Activated naive CD8-positive, alpha-beta T cell treated with anti-CD3 and anti-CD28 coated beads, Interleukin-2, amount 50 U/mL, for 24 hours (primary cell): ENCODE measurements around the gene TOLLIP.
"Not testable (repeated sequence)": the region's sequence is repeated elsewhere in the genome, so short reads cannot be mapped to it uniquely, and the experiment has no call there.

Source experiments
- ATAC-seq: fragments of 150-1000 bp; cut with Tn5 transposase; one replicate; pipeline ENCODE4 v1.10.0; 2021
- DNase-seq: peaks from one replicate; pipeline ENCODE4 v3.0.0; 2021
- H3K27ac Mint-ChIP-seq: one replicate; pipeline ENCODE4 v1.8.0; 2021; ENCODE audit warnings: mild to moderate bottlenecking, mixed read lengths
- H3K27me3 Mint-ChIP-seq: one replicate; pipeline ENCODE4 v1.8.0; 2021; ENCODE audit warnings: mixed read lengths
- H3K36me3 Mint-ChIP-seq: one replicate; pipeline ENCODE4 v1.8.0; 2021; ENCODE audit warnings: low read depth, mixed read lengths
- H3K4me1 Mint-ChIP-seq: one replicate; pipeline ENCODE4 v1.8.0; 2021; ENCODE audit warnings: mixed read lengths
- H3K4me3 Mint-ChIP-seq: one replicate; pipeline ENCODE4 v1.8.0; 2021; ENCODE audit warnings: mild to moderate bottlenecking, moderate library complexity, mixed read lengths
- H3K9me3 Mint-ChIP-seq: one replicate; pipeline ENCODE4 v1.8.0; 2021; ENCODE audit warnings: mixed read lengths

TOLLIP gene

GRCh38 chr11:1348146-1348795, 38.8 kb upstream of the TOLLIP start:
- Mint-ChIP-seq H3K36me3 (no peaks in the 10 kb centered on the region), H3K9me3 (no peaks in the 10 kb centered on the region), H3K27me3 (no peaks in the 10 kb centered on the region), H3K27ac (no peak overlapping the region), H3K4me3 (no peak overlapping the region), H3K4me1 (peaks cover 3% of the 10 kb centered on the region)
- no peak for ATAC-seq
- no peak for DNase-seq

DNA sequence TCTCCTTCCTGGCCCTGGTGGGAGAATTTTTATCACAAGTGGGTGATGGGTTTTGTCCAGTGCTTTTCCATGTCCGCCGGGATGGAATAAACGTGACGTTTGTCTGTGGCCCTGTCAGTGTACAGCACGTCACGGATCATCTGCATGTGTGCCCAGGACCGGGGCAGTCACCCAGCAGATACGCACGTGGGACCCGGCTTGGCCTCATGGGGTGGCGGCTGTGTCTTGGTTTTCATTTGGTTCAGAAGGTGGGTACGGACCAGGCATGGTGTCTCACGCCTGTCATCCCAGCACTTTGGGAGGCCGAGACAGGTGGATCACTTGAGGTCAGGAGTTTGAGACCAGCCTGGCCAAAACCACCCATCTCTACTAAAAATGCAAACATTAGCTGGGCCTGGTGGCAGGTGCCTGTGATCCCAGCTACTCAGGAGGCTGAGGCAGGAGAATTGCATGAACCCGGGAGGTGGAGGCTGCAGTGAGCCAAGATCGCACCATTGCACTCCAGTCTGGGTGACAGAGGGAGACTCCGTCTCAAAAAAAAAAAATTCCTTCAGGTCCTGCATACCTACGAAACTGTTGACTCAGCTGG, 38.1 kb upstream of the TOLLIP start:
- not testable (repeated sequence) for H3K4me3 Mint-ChIP-seq, H3K9me3 Mint-ChIP-seq, H3K36me3 Mint-ChIP-seq, H3K4me1 Mint-ChIP-seq, H3K27ac Mint-ChIP-seq, DNase-seq, ATAC-seq, H3K27me3 Mint-ChIP-seq

- ATAC-seq (no peak), DNase-seq (no peak)
- Mint-ChIP-seq H3K27ac (no peak overlapping the region), H3K36me3 (no peaks in the 10 kb centered on the region), H3K27me3 (no peaks in the 10 kb centered on the region), H3K9me3 (no peaks in the 10 kb centered on the region), H3K4me3 (no peak overlapping the region), H3K4me1 (peaks cover 3% of the 10 kb centered on the region)
Observed at GRCh38 chr11:1346669-1347390, 37.4 kb upstream of the TOLLIP start.

GRCh38 chr11:1345737-1346513, 36.5 kb upstream of the TOLLIP start:
- no peaks in the 10 kb centered on the region for H3K36me3 Mint-ChIP-seq
- H3K4me1 Mint-ChIP-seq, result peaks cover 3% of the 10 kb centered on the region
- no peaks in the 10 kb centered on the region for H3K27me3 Mint-ChIP-seq
- DNase-seq (no peak), ATAC-seq (peak; percentile 63)
- H3K9me3 Mint-ChIP-seq, result no peaks in the 10 kb centered on the region
- H3K27ac Mint-ChIP-seq, result no peak overlapping the region
- no peak overlapping the region for H3K4me3 Mint-ChIP-seq

DNA sequence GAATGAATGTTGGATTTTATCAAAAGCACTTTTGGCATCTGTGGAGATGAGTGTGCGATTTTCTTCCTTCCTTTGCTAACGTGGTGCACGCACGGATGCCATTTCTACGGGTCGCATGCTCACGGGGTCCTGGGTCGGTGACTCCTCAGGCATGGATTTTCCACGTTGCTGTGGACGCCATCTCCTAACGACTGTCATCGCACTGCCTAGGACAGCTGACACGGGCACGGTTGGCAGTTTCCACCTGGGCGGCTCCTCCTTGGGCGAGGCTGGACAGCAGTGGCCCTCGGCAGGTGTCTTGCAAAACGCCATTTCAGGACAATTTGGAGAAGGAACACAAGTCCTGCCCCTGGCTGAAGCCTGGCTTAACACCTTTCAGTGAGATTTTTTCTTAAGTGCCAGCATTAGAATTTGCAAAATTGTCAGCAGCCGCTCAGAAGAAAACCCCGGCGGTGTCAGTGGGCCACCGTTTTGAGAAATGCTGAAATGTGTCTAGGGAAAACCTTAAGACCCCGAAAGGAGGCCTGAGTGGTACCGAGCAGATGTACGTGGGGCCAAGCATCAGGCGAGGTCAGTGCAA, 34.7 kb upstream of the TOLLIP start:
- H3K9me3 Mint-ChIP-seq, result no peaks in the 10 kb centered on the region
- no peak overlapping the region for H3K27ac Mint-ChIP-seq
- H3K36me3 Mint-ChIP-seq, result no peaks in the 10 kb centered on the region
- peaks cover 3% of the 10 kb centered on the region for H3K4me1 Mint-ChIP-seq
- H3K27me3 Mint-ChIP-seq, result no peaks in the 10 kb centered on the region
- ATAC-seq (no peak), DNase-seq (no peak)
- no peak overlapping the region for H3K4me3 Mint-ChIP-seq

- no peaks in the 10 kb centered on the region for H3K36me3 Mint-ChIP-seq
- peaks cover 3% of the 10 kb centered on the region for H3K4me1 Mint-ChIP-seq
- DNase-seq, result no peak
- no peaks in the 10 kb centered on the region for H3K27me3 Mint-ChIP-seq
- no peak overlapping the region for H3K4me3 Mint-ChIP-seq
- no peak for ATAC-seq
- no peak overlapping the region for H3K27ac Mint-ChIP-seq
- H3K9me3 Mint-ChIP-seq, result no peaks in the 10 kb centered on the region
Observed at GRCh38 chr11:1343391-1344055, 34.1 kb upstream of the TOLLIP start.

- Mint-ChIP-seq H3K4me1 (peaks cover 3% of the 10 kb centered on the region), H3K36me3 (no peaks in the 10 kb centered on the region), H3K27ac (no peak overlapping the region), H3K9me3 (peaks cover under 1% of the 10 kb centered on the region), H3K4me3 (no peak overlapping the region), H3K27me3 (peaks cover 6% of the 10 kb centered on the region)
- ATAC-seq (no peak), DNase-seq (no peak)
Observed at GRCh38 chr11:1342946-1343345, 33.5 kb upstream of the TOLLIP start.

DNA sequence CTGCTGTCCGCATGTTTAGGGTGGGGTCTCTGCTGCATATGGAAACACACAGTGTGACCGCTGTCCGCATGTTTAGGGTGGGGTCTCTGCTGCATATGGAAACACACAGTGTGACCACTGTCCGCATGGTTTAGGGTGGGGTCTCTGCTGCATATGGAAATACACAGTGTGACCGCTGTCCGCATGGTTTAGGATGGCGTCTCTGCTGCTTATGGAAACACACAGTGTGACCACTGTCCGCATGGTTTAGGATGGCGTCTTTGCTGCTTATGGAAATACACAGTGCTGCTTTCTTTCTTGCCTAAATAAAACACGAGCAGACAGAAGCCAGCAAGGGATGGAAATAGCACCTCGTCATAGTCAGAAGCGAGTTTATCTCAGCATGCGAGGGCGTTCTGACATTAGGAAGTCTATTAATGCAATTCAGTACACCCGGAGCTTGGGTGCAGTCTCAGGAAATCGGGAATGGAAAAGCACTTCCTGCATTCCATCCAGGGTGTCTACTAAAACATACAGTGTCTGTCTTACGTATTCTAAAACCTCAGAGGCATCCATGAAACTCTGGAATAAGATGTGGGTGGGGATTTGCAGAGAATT, 32.6 kb upstream of the TOLLIP start:
- no peak overlapping the region for H3K27ac Mint-ChIP-seq
- H3K4me3 Mint-ChIP-seq, result no peak overlapping the region
- peaks cover 6% of the 10 kb centered on the region for H3K4me1 Mint-ChIP-seq
- peaks cover 3% of the 10 kb centered on the region for H3K36me3 Mint-ChIP-seq
- ATAC-seq, result no peak
- H3K27me3 Mint-ChIP-seq, result peaks cover 9% of the 10 kb centered on the region
- H3K9me3 Mint-ChIP-seq, result peaks cover 4% of the 10 kb centered on the region
- no peak for DNase-seq

DNA sequence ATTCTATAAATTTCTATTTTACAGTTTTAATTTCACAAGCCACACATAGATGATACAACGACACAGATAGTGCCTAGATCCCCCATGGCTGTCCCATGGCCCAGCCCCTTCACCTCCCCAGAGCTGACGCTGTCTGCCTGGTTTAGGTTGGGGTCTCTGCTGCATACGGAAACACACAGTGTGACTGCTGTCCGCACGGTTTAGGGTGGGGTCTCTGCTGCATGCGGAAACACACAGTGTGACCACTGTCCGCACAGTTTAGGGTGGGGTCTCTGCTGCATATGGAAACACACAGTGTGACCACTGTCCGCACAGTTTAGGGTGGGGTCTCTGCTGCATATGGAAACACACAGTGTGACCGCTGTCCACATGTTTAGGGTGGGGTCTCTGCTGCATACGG, 31.8 kb upstream of the TOLLIP start:
- not testable (repeated sequence) for H3K4me3 Mint-ChIP-seq, H3K4me1 Mint-ChIP-seq, ATAC-seq, H3K27me3 Mint-ChIP-seq, H3K9me3 Mint-ChIP-seq, H3K27ac Mint-ChIP-seq, DNase-seq, H3K36me3 Mint-ChIP-seq

- Mint-ChIP-seq H3K27ac (no peak overlapping the region), H3K9me3 (peaks cover 4% of the 10 kb centered on the region), H3K4me3 (no peak overlapping the region), H3K36me3 (peaks cover 5% of the 10 kb centered on the region), H3K4me1 (peaks cover 14% of the 10 kb centered on the region), H3K27me3 (peaks cover 9% of the 10 kb centered on the region)
- no peak for DNase-seq
- ATAC-seq, result no peak
Observed at GRCh38 chr11:1340111-1340510, 30.7 kb upstream of the TOLLIP start.

DNA sequence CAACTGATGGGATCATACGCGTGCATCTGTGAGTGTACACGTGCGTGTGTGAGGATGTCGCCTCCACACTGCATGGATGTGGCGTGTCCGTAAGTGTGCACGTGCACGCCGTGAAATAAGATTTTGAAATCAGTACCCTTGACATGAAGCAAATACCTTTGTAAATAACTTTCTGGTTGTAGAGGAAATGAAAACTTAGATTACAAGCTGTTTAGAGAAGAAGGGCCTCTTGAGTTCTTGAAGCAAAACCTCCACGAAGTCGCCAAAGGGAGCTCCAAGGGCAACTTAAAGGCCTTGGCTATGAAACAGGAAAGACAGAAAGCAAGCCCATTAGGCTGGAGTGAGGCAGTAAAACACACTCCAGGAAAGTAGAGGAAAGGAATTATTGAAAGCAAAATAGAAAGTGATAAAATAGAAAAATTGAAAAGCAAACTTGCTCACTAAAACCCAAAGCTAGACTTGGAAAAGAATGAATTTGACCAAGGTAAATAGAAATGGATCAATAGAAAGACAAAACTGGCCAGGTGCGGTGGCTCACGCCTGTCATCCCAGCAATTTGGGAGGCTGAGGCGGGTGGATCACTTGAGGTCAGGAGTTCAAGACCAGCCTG, 29.7 kb upstream of the TOLLIP start:
- no peak for ATAC-seq
- peaks cover 14% of the 10 kb centered on the region for H3K4me1 Mint-ChIP-seq
- H3K27me3 Mint-ChIP-seq, result peaks cover 9% of the 10 kb centered on the region
- H3K9me3 Mint-ChIP-seq, result peaks cover 4% of the 10 kb centered on the region
- no peak overlapping the region for H3K4me3 Mint-ChIP-seq
- peaks cover 5% of the 10 kb centered on the region for H3K36me3 Mint-ChIP-seq
- no peak overlapping the region for H3K27ac Mint-ChIP-seq
- DNase-seq, result no peak

DNA sequence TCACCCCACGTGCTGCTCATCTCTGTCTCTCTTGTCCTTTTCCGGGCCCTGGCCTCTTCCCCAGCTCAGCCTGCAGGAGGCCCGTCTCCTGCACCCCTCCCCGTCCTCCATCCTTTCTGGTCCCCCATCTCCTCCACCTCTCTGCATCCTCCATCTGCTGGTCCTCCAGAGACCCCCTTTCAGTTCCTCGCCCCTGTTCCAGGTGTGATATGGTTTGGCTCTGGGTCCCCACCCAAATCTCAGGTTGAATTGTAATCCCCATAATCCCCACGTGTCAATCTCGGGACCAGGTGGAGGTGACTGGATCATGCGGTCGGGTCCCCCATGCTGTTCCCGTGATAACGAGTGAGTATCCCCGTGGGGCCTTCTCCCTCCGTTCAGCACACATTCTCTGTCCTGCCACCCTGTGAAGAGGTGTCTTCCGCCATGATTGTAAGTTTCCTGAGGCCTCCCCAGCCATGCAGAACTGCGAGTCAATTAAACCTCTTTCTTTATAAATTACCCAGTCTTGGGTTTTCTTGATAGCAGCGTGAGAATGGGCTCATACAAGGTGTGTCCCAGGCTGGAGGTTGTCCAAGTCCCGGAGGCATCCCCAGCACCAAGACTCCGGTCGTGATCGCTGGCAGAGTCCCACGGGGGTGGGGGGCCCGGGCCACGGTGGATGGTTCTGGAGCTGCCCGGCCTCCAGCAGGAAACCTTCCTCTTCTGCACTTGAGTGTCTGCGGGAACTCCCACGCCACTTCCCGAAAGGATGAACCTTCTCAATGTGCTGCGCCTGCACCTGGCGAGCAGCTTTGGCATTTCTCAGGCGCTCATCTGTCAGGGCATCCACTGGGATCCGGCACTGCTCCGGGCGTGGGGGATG, 29.0 kb upstream of the TOLLIP start:
- Mint-ChIP-seq H3K27me3 (peaks cover 9% of the 10 kb centered on the region), H3K36me3 (peaks cover 5% of the 10 kb centered on the region), H3K4me3 (peak overlapping the region; percentile 55), H3K9me3 (peaks cover 4% of the 10 kb centered on the region), H3K4me1 (peaks cover 14% of the 10 kb centered on the region), H3K27ac (peak overlapping the region; percentile 69)
- no peak for ATAC-seq
- no peak for DNase-seq

DNA sequence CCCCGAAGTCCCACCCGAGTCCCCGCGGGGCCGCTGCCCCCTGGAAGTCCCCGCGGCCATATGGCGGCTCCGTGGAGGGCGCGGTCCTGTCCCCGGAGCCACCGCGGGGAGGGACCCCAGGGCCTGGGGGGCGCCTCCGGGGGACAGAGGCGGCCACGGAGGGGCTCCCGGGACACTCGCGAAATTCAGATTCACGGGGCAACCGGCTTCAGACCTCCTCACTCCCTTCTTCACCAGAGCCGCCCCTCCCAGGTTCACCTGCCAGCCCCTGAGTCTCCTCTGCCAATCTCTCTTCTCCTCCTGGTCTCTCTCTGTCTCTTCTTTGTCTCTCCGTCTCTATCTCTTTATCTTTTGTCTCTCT, 28.2 kb upstream of the TOLLIP start:
- peaks cover 4% of the 10 kb centered on the region for H3K9me3 Mint-ChIP-seq
- H3K4me1 Mint-ChIP-seq, result peaks cover 14% of the 10 kb centered on the region
- peak overlapping the region; percentile 69 for H3K27ac Mint-ChIP-seq
- H3K4me3 Mint-ChIP-seq, result peak overlapping the region; percentile 55
- ATAC-seq, result no peak
- DNase-seq, result no peak
- H3K36me3 Mint-ChIP-seq, result peaks cover 7% of the 10 kb centered on the region
- H3K27me3 Mint-ChIP-seq, result peaks cover 9% of the 10 kb centered on the region
